ENCODE measurements around the gene POLR2E. TPM values are rescaled to one million over a fixed set of nuclear protein-coding genes. Genes with fewer than 3 reads are reported as not detected.

The POLR2E gene
- total and polyA plus RNA-seq, 10 of the 15 experiments (the other 5 are each of a cell fraction or from before 2014, with no cell fraction given), result 4.0 to 487 (median 200) TPM

DNA sequence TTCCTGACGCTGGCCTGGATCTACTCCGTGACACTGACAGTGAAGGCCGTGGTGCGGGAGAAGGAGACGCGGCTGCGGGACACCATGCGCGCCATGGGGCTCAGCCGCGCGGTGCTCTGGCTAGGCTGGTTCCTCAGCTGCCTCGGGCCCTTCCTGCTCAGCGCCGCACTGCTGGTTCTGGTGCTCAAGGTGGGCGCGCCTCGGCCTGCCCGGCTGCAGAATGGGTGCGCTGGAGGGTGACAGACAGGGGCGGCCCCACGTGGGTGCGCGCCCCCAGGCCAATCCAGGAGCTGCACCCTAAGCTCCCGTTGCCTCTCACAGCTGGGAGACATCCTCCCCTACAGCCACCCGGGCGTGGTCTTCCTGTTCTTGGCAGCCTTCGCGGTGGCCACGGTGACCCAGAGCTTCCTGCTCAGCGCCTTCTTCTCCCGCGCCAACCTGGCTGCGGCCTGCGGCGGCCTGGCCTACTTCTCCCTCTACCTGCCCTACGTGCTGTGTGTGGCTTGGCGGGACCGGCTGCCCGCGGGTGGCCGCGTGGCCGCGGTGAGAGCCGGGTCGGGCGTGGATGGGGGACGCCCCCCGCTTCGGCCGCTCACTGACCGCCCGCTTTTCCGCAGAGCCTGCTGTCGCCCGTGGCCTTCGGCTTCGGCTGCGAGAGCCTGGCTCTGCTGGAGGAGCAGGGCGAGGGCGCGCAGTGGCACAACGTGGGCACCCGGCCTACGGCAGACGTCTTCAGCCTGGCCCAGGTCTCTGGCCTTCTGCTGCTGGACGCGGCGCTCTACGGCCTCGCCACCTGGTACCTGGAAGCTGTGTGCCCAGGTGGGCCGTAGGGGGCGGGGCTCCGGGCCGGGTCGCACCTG is 48.1 kb downstream of the POLR2E start:
- H4K20me1 ChIP-seq (ENCODE audit: control insufficient read depth, insufficient read depth), result no peaks in the 10 kb centered on the region
- H3K4me2 ChIP-seq (ENCODE audit: control insufficient read depth, insufficient read depth), result no peak overlapping the region
- WGBS (ENCODE audit: insufficient coverage, insufficient replicate concordance, low lambda C conversion rate, missing lambda C conversion rate), result 44% methylated on average over 76 of the region's 77 CpGs
- ChIA-PET POLR2A (no interaction called here), SMC1A (ENCODE audit: uncharacterized antibody, unreplicated experiment) (no interaction called here), RAD21 (ENCODE audit: unreplicated experiment) (no interaction called here), CTCF (no interaction called here)
- no peak for DNase-seq (ENCODE audit: low read depth, low spot score)
- H3K9me3 ChIP-seq (replicated peaks; ENCODE audit: control insufficient read depth, insufficient read depth, low read length), result no peaks in the 10 kb centered on the region
- no peak for FAIRE-seq
- intact Hi-C loops (cut with micrococcal nuclease; ENCODE audit: unreplicated experiment), result no loop called here
- in situ Hi-C loops (cut with MboI), result no loop called here
- no peak for ATAC-seq
- H3K27me3 ChIP-seq (replicated peaks in 1 of 2; ENCODE audit: control insufficient read depth in 2 of 2, insufficient read depth in 2 of 2, low read length in 1 of 2), result no peaks in the 10 kb centered on the region
- H3K27ac ChIP-seq (ENCODE audit: control insufficient read depth, insufficient read depth), result no peak overlapping the region
- peaks cover 0 to 1% of the 10 kb centered on the region in 2 experiments; a peak in 1 of 4 replicates for H3K36me3 ChIP-seq (ENCODE audit: control insufficient read depth in 2 of 2, insufficient read depth in 2 of 2, low read length in 1 of 2)
- H3K79me2 ChIP-seq (ENCODE audit: control insufficient read depth, insufficient read depth, low read length), result no peaks in the 10 kb centered on the region
- no peak overlapping the region for H3K4me3 ChIP-seq
- H3K4me1 ChIP-seq (ENCODE audit: control insufficient read depth, insufficient read depth, low read length), result no peaks in the 10 kb centered on the region
- BruUV-seq (replicated peaks), result no TSS peak
- H3K9ac ChIP-seq (ENCODE audit: control insufficient read depth, insufficient read depth, low read length), result no peak overlapping the region
- no peak overlapping the region for H2AFZ ChIP-seq (ENCODE audit: control insufficient read depth, low read depth, low read length)
- TF ChIP-seq SMARCA5 (IDR thresholded peaks at IDR 0.05) (no peak), NBN (IDR thresholded peaks at IDR 0.05) (no peak), PAX5 (IDR thresholded peaks at IDR 0.05; ENCODE audit: borderline replicate concordance, low read depth, low read length) (no peak), IRF4 (IDR thresholded peaks at IDR 0.05; ENCODE audit: low read depth, low read length) (no peak), TARDBP (IDR thresholded peaks at IDR 0.05; ENCODE audit: borderline replicate concordance) (no peak), YY1 (IDR thresholded peaks at IDR 0.05; ENCODE audit: low read depth, low read length) (no peak), PML (IDR thresholded peaks at IDR 0.05; ENCODE audit: low read length) (no peak), SUPT20H (IDR thresholded peaks at IDR 0.05; ENCODE audit: borderline replicate concordance, control insufficient read depth, low read depth, low read length) (no peak), SP1 (IDR thresholded peaks at IDR 0.05; ENCODE audit: low read depth, low read length) (no peak)
- TF ChIP-seq, protein P1, sequence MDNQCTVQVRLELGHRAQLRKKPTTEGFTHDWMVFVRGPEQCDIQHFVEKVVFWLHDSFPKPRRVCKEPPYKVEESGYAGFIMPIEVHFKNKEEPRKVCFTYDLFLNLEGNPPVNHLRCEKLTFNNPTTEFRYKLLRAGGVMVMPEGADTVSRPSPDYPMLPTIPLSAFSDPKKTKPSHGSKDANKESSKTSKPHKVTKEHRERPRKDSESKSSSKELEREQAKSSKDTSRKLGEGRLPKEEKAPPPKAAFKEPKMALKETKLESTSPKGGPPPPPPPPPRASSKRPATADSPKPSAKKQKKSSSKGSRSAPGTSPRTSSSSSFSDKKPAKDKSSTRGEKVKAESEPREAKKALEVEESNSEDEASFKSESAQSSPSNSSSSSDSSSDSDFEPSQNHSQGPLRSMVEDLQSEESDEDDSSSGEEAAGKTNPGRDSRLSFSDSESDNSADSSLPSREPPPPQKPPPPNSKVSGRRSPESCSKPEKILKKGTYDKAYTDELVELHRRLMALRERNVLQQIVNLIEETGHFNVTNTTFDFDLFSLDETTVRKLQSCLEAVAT (IDR thresholded peaks at IDR 0.05), result no peak
- TF ChIP-seq, protein P2, sequence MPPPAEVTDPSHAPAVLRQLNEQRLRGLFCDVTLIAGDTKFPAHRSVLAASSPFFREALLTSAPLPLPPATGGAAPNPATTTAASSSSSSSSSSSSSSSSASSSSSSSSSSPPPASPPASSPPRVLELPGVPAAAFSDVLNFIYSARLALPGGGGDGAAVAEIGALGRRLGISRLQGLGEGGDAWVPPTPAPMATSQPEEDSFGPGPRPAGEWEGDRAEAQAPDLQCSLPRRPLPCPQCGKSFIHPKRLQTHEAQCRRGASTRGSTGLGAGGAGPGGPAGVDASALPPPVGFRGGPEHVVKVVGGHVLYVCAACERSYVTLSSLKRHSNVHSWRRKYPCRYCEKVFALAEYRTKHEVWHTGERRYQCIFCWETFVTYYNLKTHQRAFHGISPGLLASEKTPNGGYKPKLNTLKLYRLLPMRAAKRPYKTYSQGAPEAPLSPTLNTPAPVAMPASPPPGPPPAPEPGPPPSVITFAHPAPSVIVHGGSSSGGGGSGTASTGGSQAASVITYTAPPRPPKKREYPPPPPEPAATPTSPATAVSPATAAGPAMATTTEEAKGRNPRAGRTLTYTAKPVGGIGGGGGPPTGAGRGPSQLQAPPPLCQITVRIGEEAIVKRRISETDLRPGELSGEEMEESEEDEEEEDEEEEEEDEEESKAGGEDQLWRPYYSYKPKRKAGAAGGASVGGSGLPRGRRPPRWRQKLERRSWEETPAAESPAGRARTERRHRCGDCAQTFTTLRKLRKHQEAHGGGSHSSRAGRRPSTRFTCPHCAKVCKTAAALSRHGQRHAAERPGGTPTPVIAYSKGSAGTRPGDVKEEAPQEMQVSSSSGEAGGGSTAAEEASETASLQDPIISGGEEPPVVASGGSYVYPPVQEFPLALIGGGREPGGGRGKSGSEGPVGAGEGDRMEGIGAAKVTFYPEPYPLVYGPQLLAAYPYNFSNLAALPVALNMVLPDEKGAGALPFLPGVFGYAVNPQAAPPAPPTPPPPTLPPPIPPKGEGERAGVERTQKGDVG (CRISPR knock-in tag; IDR thresholded peaks at IDR 0.05), result no peak
- TF ChIP-seq, protein P3, sequence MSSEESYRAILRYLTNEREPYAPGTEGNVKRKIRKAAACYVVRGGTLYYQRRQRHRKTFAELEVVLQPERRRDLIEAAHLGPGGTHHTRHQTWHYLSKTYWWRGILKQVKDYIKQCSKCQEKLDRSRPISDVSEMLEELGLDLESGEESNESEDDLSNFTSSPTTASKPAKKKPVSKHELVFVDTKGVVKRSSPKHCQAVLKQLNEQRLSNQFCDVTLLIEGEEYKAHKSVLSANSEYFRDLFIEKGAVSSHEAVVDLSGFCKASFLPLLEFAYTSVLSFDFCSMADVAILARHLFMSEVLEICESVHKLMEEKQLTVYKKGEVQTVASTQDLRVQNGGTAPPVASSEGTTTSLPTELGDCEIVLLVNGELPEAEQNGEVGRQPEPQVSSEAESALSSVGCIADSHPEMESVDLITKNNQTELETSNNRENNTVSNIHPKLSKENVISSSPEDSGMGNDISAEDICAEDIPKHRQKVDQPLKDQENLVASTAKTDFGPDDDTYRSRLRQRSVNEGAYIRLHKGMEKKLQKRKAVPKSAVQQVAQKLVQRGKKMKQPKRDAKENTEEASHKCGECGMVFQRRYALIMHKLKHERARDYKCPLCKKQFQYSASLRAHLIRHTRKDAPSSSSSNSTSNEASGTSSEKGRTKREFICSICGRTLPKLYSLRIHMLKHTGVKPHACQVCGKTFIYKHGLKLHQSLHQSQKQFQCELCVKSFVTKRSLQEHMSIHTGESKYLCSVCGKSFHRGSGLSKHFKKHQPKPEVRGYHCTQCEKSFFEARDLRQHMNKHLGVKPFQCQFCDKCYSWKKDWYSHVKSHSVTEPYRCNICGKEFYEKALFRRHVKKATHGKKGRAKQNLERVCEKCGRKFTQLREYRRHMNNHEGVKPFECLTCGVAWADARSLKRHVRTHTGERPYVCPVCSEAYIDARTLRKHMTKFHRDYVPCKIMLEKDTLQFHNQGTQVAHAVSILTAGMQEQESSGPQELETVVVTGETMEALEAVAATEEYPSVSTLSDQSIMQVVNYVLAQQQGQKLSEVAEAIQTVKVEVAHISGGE (CRISPR knock-in tag; IDR thresholded peaks at IDR 0.05), result no peak
- TF ChIP-seq, protein P4, sequence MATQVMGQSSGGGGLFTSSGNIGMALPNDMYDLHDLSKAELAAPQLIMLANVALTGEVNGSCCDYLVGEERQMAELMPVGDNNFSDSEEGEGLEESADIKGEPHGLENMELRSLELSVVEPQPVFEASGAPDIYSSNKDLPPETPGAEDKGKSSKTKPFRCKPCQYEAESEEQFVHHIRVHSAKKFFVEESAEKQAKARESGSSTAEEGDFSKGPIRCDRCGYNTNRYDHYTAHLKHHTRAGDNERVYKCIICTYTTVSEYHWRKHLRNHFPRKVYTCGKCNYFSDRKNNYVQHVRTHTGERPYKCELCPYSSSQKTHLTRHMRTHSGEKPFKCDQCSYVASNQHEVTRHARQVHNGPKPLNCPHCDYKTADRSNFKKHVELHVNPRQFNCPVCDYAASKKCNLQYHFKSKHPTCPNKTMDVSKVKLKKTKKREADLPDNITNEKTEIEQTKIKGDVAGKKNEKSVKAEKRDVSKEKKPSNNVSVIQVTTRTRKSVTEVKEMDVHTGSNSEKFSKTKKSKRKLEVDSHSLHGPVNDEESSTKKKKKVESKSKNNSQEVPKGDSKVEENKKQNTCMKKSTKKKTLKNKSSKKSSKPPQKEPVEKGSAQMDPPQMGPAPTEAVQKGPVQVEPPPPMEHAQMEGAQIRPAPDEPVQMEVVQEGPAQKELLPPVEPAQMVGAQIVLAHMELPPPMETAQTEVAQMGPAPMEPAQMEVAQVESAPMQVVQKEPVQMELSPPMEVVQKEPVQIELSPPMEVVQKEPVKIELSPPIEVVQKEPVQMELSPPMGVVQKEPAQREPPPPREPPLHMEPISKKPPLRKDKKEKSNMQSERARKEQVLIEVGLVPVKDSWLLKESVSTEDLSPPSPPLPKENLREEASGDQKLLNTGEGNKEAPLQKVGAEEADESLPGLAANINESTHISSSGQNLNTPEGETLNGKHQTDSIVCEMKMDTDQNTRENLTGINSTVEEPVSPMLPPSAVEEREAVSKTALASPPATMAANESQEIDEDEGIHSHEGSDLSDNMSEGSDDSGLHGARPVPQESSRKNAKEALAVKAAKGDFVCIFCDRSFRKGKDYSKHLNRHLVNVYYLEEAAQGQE (IDR thresholded peaks at IDR 0.05; ENCODE audit: low read depth, low read length), result no peak

Data from GM12878 (cell line).